Vagina (tissue), 2 donors: ENCODE data around the gene ATP8B3. TPM values are rescaled to one million over a fixed set of nuclear protein-coding genes. Genes with fewer than 3 reads are reported as not detected.

Source experiments
- DNase-seq, 2 donors: peaks; one replicate each; pipeline ENCODE4 v3.0.0-alpha.2; 2017; ENCODE audit errors: extremely low spot score in 2 of 2
- H3K27ac ChIP-seq: fragments of 200-600 bp; sonication (generic); one replicate; pipeline ENCODE4 v1.5.1; 2019
- H3K27me3 ChIP-seq: fragments of 200-600 bp; sonication (generic); one replicate; pipeline ENCODE4 v1.5.1; 2019
- H3K36me3 ChIP-seq, 2 donors: fragments of 200-600 bp; sonication (generic); one replicate each; pipeline ENCODE4 v1.5.1; 2017 to 2019
- H3K4me1 ChIP-seq: fragments of 200-600 bp; sonication (generic); one replicate; pipeline ENCODE4 v1.5.1; 2019
- H3K4me3 ChIP-seq, 2 donors: fragments of 200-600 bp; sonication (generic); 1 replicate in 1 of 2; 2 replicates in 1 of 2; pipeline ENCODE4 v1.5.1; 2016 to 2019
- H3K9me3 ChIP-seq: fragments of 200-600 bp; sonication (generic); one replicate; pipeline ENCODE4 v1.5.1; 2019
- CTCF ChIP-seq, 3 experiments: fragments of 450-650 bp in 2 of 3; fragments of 200-600 bp in 1 of 3; sonication (generic) in 1 of 3; IDR thresholded peaks; one replicate each; pipeline ENCODE4 v1.5.1; 2017 to 2019; ENCODE audit warnings: antibody characterized with exemption in 3 of 3, mild to moderate bottlenecking in 2 of 3, moderate library complexity in 2 of 3
- POLR2A ChIP-seq, 2 donors: fragments of 450-650 bp; IDR thresholded peaks; one replicate each; pipeline ENCODE4 v1.6.1; 2017; ENCODE audit warnings: antibody characterized with exemption in 2 of 2, mild to moderate bottlenecking in 2 of 2, moderate library complexity in 2 of 2
- POLR2AphosphoS5 ChIP-seq, 2 donors: sonication (generic); formaldehyde crosslinking; IDR thresholded peaks; one replicate each; pipeline ENCODE4 v1.9.0; 2017; ENCODE audit warnings: antibody characterized with exemption in 2 of 2, mild to moderate bottlenecking in 2 of 2, low read depth in 1 of 2; ENCODE audit not compliant: insufficient read depth in 1 of 2
- intact Hi-C: fragments of 100-400 bp; cut with DNase I; formaldehyde crosslinking; loops from one replicate; pipeline ENCODE4 v1.15.1; 2023
- total RNA-seq: library from RNA; depleted of rRNA; stranded (reverse); fragments of >200 nt; gene quantifications from one replicate; pipeline ENCODE4 v1.2.3, GENCODE V29; 2016

Gene ATP8B3
- total RNA-seq, 1 donor from 2014 or later: 3.2 TPM

GRCh38 chr19:1783874-1784273 is 28.2 kb downstream of the ATP8B3 start:
- Histone ChIP-seq H3K36me3 (no peaks in the 10 kb centered on the region), H3K9me3 (no peaks in the 10 kb centered on the region), H3K27me3 (no peaks in the 10 kb centered on the region), H3K4me3 (no peak overlapping the region), H3K4me1 (peaks cover 5% of the 10 kb centered on the region), H3K27ac (no peak overlapping the region)
- TF ChIP-seq POLR2AphosphoS5 (IDR thresholded peaks at IDR 0.05; ENCODE audit: insufficient read depth in 1 of 2, low read depth in 1 of 2) (no peak), POLR2A (IDR thresholded peaks at IDR 0.05) (no peak)
- intact Hi-C loops: no loop called here
- DNase-seq: no peak

GRCh38 chr19:1783354-1783753 is 28.7 kb downstream of the ATP8B3 start:
- DNase-seq: no peak
- H3K27me3 ChIP-seq: no peaks in the 10 kb centered on the region

GRCh38 chr19:1782521-1782920 is 29.6 kb downstream of the ATP8B3 start:
- Histone ChIP-seq H3K4me3 (no peak overlapping the region), H3K36me3 (no peaks in the 10 kb centered on the region), H3K9me3 (no peaks in the 10 kb centered on the region), H3K27ac (no peak overlapping the region), H3K4me1 (no peaks in the 10 kb centered on the region), H3K27me3 (no peaks in the 10 kb centered on the region)
- no peak for DNase-seq
- intact Hi-C loops: no loop called here
- no peak for TF ChIP-seq POLR2AphosphoS5 (IDR thresholded peaks at IDR 0.05; ENCODE audit: insufficient read depth in 1 of 2, low read depth in 1 of 2)
- no peak for TF ChIP-seq POLR2A (IDR thresholded peaks at IDR 0.05)
- TF ChIP-seq CTCF (IDR thresholded peaks at IDR 0.05): no peak

More at GRCh38 chr19:1783354-1783753, 28.7 kb downstream of the ATP8B3 start:
- H3K36me3 ChIP-seq: no peaks in the 10 kb centered on the region
- H3K4me1 ChIP-seq: no peaks in the 10 kb centered on the region
- TF ChIP-seq POLR2A (IDR thresholded peaks at IDR 0.05): no peak
- no peak for TF ChIP-seq POLR2AphosphoS5 (IDR thresholded peaks at IDR 0.05; ENCODE audit: insufficient read depth in 1 of 2, low read depth in 1 of 2)
- TF ChIP-seq CTCF (IDR thresholded peaks at IDR 0.05): no peak
- H3K27ac ChIP-seq: no peak overlapping the region
- no peak overlapping the region for H3K4me3 ChIP-seq
- intact Hi-C loops: no loop called here
- H3K9me3 ChIP-seq: no peaks in the 10 kb centered on the region

GRCh38 chr19:1780272-1780958 is 31.7 kb downstream of the ATP8B3 start:
- Histone ChIP-seq H3K4me1 (no peaks in the 10 kb centered on the region), H3K36me3 (no peaks in the 10 kb centered on the region), H3K27ac (no peak overlapping the region), H3K9me3 (no peaks in the 10 kb centered on the region), H3K4me3 (no peak overlapping the region), H3K27me3 (no peaks in the 10 kb centered on the region)
- no peak for DNase-seq
- TF ChIP-seq CTCF (IDR thresholded peaks at IDR 0.05): no peak
- no peak for TF ChIP-seq POLR2AphosphoS5 (IDR thresholded peaks at IDR 0.05; ENCODE audit: insufficient read depth in 1 of 2, low read depth in 1 of 2)
- intact Hi-C loops: no loop called here

- no peak for DNase-seq
- TF ChIP-seq POLR2A (IDR thresholded peaks at IDR 0.05) (no peak), CTCF (IDR thresholded peaks at IDR 0.05) (no peak), POLR2AphosphoS5 (IDR thresholded peaks at IDR 0.05; ENCODE audit: insufficient read depth in 1 of 2, low read depth in 1 of 2) (no peak)
- Histone ChIP-seq H3K4me1 (no peaks in the 10 kb centered on the region), H3K27me3 (no peaks in the 10 kb centered on the region), H3K27ac (no peak overlapping the region), H3K9me3 (no peaks in the 10 kb centered on the region), H3K4me3 (no peak overlapping the region), H3K36me3 (no peaks in the 10 kb centered on the region)
- intact Hi-C loops: no loop called here
These were observed 32.5 kb downstream of the ATP8B3 start for GRCh38 chr19:1779574-1779973.
